NCI-H146 (cell line): Measurements from ENCODE around the gene IL7R.
"Not testable (repeated sequence)": the region's sequence is repeated elsewhere in the genome, so short reads cannot be mapped to it uniquely, and the experiment has no call there.

Experiments used
- DNase-seq: peaks from one replicate; lab custom pipeline; 2025; lab: John Stamatoyannopoulos, UW

The IL7R gene

GRCh38 chr5:35842856-35843255 is 13.8 kb upstream of the IL7R start:
- DNase-seq = no peak

DNA sequence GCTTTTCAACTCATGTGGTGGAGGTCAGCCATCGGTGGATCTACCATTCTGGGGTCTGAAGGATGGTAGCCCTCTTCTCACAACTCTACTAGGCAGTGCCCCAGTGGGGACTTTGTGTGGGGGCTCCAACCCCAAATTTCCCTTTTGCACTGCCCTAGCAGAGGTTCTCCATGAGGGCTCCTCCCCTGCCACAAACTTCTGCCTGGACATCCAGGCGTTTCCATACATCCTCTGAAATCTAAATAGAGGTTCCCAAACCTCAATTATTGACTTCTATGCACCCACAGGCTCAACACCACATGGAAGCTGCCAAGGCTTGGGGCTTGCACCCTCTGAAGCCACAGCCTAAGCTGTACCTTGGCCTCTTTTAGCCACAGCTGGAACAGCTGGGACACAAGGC is 11.2 kb upstream of the IL7R start:
- not testable (repeated sequence) for DNase-seq

DNA sequence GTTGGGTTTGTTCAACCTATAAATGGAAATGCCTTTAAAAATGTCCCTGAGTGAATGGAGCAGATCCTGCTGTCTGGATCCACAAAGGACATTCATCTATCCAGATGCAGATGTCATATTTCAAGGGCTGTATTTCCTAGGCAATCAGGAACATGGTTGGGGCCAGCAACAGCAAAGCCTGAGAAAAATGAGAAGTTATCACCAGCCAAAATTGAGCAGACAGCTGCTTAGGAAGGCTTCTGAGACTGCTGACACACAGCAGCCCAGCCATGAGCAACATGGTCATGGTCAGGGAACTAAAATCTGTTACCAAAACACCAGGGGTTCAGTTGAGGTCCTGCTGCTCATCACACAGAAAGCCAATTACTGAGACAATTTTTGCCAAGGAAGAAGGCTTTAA is 9.2 kb upstream of the IL7R start:
- no peak for DNase-seq

GRCh38 chr5:35847961-35848360 is 8.7 kb upstream of the IL7R start:
- DNase-seq = no peak

GRCh38 chr5:35849860-35850259 is 6.8 kb upstream of the IL7R start:
- no peak for DNase-seq

DNA sequence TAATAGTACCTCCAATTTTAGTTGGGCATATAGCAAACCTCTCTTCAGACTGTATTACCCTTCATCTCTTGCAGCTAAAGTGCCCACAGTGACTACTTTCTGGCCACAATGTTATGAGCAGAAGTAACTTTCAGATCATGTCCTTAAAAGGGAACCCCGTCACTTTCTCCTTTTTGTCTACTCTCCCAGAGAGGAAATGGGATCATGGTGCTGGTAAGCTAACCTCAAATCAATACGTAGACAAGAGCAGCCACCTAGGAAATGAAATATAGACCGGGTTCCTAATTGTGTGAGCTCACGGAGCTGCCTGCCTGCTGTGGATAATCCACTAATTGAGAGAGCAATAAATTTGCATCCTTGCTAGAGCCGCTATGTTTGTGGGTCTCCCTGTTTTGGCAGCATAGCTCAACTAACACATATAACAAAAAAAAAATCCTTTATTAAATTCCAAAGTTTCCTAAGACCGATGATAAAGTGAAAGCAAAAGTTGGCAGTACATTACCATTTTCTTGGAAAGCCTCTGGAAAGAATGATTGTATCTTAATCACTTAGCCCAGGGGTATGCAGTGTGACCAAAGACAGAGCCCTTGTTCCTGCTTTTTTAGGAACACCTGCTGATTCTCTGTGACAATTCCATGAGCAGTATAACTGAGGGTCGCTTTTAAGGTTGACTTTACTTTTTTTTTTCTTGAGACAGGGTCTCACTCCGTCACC is 5.6 kb upstream of the IL7R start:
- no peak for DNase-seq

GRCh38 chr5:35852084-35852734 is 4.5 kb upstream of the IL7R start:
- DNase-seq = no peak

- DNase-seq = no peak
Observed at GRCh38 chr5:35852773-35853172, 3.9 kb upstream of the IL7R start.

GRCh38 chr5:35853631-35854030 is 3.1 kb upstream of the IL7R start:
- no peak for DNase-seq

GRCh38 chr5:35854248-35854647 is 2.4 kb upstream of the IL7R start:
- DNase-seq = no peak

DNA sequence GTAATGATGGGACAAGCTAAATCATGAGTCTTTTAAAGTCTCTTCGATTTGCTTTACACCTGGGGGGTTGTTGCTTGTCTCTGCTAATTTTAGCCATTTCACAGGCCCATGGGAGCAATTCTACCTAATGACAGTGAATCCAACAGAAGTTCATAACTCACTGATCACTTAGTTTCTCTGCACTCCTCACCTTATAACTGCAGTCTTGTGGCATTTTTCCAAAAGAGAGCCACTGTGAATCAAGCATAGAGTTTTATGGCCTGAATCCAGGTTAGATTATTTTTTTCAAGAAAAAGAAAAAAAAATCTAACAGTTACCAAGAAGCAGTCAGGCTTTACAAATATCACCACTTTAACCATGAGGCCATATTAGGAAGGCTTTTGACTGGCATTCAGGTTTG is 1.5 kb upstream of the IL7R start:
- no peak for DNase-seq

- DNase-seq = not testable (repeated sequence)
Observed at GRCh38 chr5:35856186-35856764, 416 bp upstream of the IL7R start.

DNA sequence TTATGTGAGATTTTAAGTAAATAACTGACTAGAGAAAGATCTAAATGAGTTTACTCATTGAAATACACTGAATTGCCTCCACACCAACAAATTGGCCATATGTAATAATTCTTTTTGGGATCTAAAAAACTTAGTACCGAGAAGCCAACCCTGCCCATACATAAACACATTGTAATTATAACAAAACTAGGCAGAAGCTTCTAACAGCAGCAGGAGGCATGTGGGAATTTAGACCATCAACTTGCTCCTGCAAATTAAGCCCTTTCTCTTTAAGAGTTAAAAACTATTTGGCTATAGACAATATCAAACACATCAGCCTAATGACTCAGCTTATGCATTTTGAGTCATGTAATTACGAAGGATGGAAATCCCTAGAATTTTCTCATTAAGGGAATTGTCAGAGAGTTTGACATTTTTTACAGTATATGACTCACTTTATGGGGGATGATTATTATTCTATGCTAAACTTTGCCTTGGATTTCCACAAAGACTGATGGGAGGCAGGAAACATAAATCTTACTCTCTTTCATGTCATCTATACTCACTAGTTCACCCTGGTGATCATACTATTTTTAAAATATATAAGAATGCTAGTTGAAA is 1.0 kb downstream of the IL7R start:
- no peak for DNase-seq

GRCh38 chr5:35859101-35859661 is 2.5 kb downstream of the IL7R start:
- peak; percentile 46 for DNase-seq

GRCh38 chr5:35860686-35861085 is 4.0 kb downstream of the IL7R start:
- no peak for DNase-seq

GRCh38 chr5:35861718-35862117 is 5.0 kb downstream of the IL7R start:
- DNase-seq = no peak

- DNase-seq = no peak
Observed at GRCh38 chr5:35862126-35862525, 5.4 kb downstream of the IL7R start.

DNA sequence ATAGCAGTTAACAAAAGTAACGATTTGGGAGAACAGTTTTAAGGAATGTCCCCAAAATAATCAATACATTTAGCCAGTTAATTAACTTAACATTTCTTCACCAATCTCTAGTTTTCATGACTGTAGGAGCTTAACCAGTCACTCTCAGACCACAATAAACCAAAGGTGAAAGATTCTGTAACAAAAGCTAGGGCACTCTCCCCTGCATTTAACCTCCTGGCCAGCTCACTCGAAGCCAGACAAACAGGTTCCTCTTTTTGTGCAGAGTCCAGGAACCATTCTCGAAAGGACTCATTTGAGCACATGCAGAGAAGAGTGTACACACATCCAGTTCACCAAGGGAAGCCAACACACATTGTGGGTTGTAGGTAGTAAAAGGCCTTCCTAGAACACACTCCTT is 6.5 kb downstream of the IL7R start:
- DNase-seq = no peak

GRCh38 chr5:35867998-35868397 is 11.3 kb downstream of the IL7R start:
- DNase-seq = no peak

GRCh38 chr5:35869685-35870277 is 13.1 kb downstream of the IL7R start:
- no peak for DNase-seq

GRCh38 chr5:35870605-35871004 is 13.9 kb downstream of the IL7R start:
- no peak for DNase-seq

GRCh38 chr5:35876454-35876853 is 19.8 kb downstream of the IL7R start:
- DNase-seq = no peak
